Activated CD4-positive, alpha-beta T cell treated with anti-CD3 and anti-CD28 coated beads for 4 hours (primary cell): ENCODE results near the gene RASA2.
"Not testable (repeated sequence)": the region's sequence is repeated elsewhere in the genome, so short reads cannot be mapped to it uniquely, and the experiment has no call there.

ENCODE experiments used
- DNase-seq, 2 donors: peaks; one replicate each; pipeline ENCODE4 v3.0.0-alpha.2; 2020

Gene RASA2

GRCh38 chr3:141460097-141460704 is 26.6 kb upstream of the RASA2 start:
- peak; percentile 85 to 95 for DNase-seq

- no peak for DNase-seq
Observed at GRCh38 chr3:141462176-141462859, 24.5 kb upstream of the RASA2 start.

- DNase-seq, result no peak
Observed at GRCh38 chr3:141465221-141465620, 21.6 kb upstream of the RASA2 start.

GRCh38 chr3:141466633-141467169 is 20.1 kb upstream of the RASA2 start:
- no peak for DNase-seq

- no peak for DNase-seq
Observed at GRCh38 chr3:141469720-141470119, 17.1 kb upstream of the RASA2 start.

- no peak for DNase-seq
Observed at GRCh38 chr3:141471160-141471559, 15.7 kb upstream of the RASA2 start.

- DNase-seq, result no peak
Observed at GRCh38 chr3:141476033-141476432, 10.8 kb upstream of the RASA2 start.

GRCh38 chr3:141477224-141477623 is 9.6 kb upstream of the RASA2 start:
- no peak for DNase-seq

- DNase-seq, result no peak
Observed at GRCh38 chr3:141478139-141478538, 8.7 kb upstream of the RASA2 start.

GRCh38 chr3:141478840-141479239 is 8.0 kb upstream of the RASA2 start:
- DNase-seq, result not testable (repeated sequence)

- no peak for DNase-seq
Observed at GRCh38 chr3:141482245-141482922, 4.4 kb upstream of the RASA2 start.

GRCh38 chr3:141484701-141485287 is 2.0 kb upstream of the RASA2 start:
- no peak for DNase-seq

GRCh38 chr3:141485641-141486495 is 959 bp upstream of the RASA2 start:
- DNase-seq, result peak; percentile 11 to 14

GRCh38 chr3:141486496-141486745 is 406 bp upstream of the RASA2 start:
- DNase-seq, result no peak

- DNase-seq, result peak; percentile 71 to 78
Observed at GRCh38 chr3:141487521-141488252, 860 bp downstream of the RASA2 start.

- peak in 1 of 2 donors; percentile 24 for DNase-seq
Observed at GRCh38 chr3:141489203-141489602, 2.4 kb downstream of the RASA2 start.

GRCh38 chr3:141491081-141491480 is 4.3 kb downstream of the RASA2 start:
- DNase-seq, result no peak

GRCh38 chr3:141491929-141492328 is 5.1 kb downstream of the RASA2 start:
- no peak for DNase-seq

- DNase-seq, result no peak
Observed at GRCh38 chr3:141493184-141493583, 6.4 kb downstream of the RASA2 start.

- DNase-seq, result not testable (repeated sequence)
Observed at GRCh38 chr3:141497589-141497988, 10.8 kb downstream of the RASA2 start.

GRCh38 chr3:141498598-141499223 is 11.9 kb downstream of the RASA2 start:
- DNase-seq, result peak; percentile 82 to 83

- DNase-seq, result peak in 1 of 2 donors; percentile 12
Observed at GRCh38 chr3:141499284-141499683, 12.5 kb downstream of the RASA2 start.
